Fibroblast of lung (primary cell): ENCODE results near the gene RPS6KB1. TPM values are rescaled to one million over a fixed set of nuclear protein-coding genes. Genes with fewer than 3 reads are reported as not detected.

Experiments
- DNase-seq, 2 donors: peaks; one replicate each; pipeline versions ENCODE4 v3.0.0 to v3.0.0-alpha.2; 2010; ENCODE audit warnings: low read depth in 2 of 2
- H2AFZ ChIP-seq: 2 replicates; pipeline ENCODE4 v1.5.1; 2012; ENCODE audit warnings: low read length, control low read depth, inconsistent platforms
- H3K27ac ChIP-seq: 2 replicates; pipeline ENCODE4 v1.5.1; 2011; ENCODE audit warnings: low read length, control low read depth; ENCODE audit not compliant: insufficient read depth
- H3K27me3 ChIP-seq: 2 replicates; pipeline ENCODE4 v1.5.1; 2011; ENCODE audit warnings: mild to moderate bottlenecking, low read length; ENCODE audit not compliant: control insufficient read depth, insufficient read depth
- H3K36me3 ChIP-seq: 2 replicates; pipeline ENCODE4 v1.5.1; 2011; ENCODE audit warnings: low read length; ENCODE audit not compliant: control insufficient read depth, insufficient read depth
- H3K4me1 ChIP-seq: 2 replicates; pipeline ENCODE4 v1.5.1; 2011; ENCODE audit warnings: low read length; ENCODE audit not compliant: control insufficient read depth, insufficient read depth; ENCODE audit errors: extremely low read depth
- H3K4me2 ChIP-seq: 2 replicates; pipeline ENCODE4 v1.5.1; 2011; ENCODE audit warnings: low read length, control low read depth; ENCODE audit not compliant: insufficient read depth; ENCODE audit errors: extremely low read depth
- H3K4me3 ChIP-seq, 4 experiments: fragments of 200-600 bp in 1 of 4; sonication (generic) in 1 of 4; replicated peaks in 1 of 4; 2 replicates each; pipeline ENCODE4 v1.5.1; 2011 to 2016; ENCODE audit warnings: low read length in 4 of 4, low read depth in 3 of 4, mild to moderate bottlenecking in 3 of 4, control low read depth in 2 of 4, inconsistent platforms in 1 of 4, mixed read lengths in 1 of 4; ENCODE audit not compliant: insufficient read depth in 1 of 4; ENCODE audit errors: control extremely low read depth in 1 of 4
- H3K79me2 ChIP-seq: 2 replicates; pipeline ENCODE4 v1.5.1; 2012; ENCODE audit warnings: mild to moderate bottlenecking, low read length, inconsistent platforms; ENCODE audit not compliant: control insufficient read depth, insufficient read depth
- H3K9ac ChIP-seq: 2 replicates; pipeline ENCODE4 v1.5.1; 2011; ENCODE audit warnings: mild to moderate bottlenecking, low read length, control low read depth; ENCODE audit not compliant: insufficient read depth
- H3K9me3 ChIP-seq: 2 replicates; pipeline ENCODE4 v1.5.1; 2012; ENCODE audit warnings: low read depth, low read length; ENCODE audit not compliant: control insufficient read depth, insufficient read depth
- H4K20me1 ChIP-seq: 2 replicates; pipeline ENCODE4 v1.5.1; 2011; ENCODE audit warnings: low read length; ENCODE audit not compliant: control insufficient read depth, insufficient read depth; ENCODE audit errors: extremely low read depth
- EZH2 ChIP-seq: IDR thresholded peaks from 2 replicates; pipeline ENCODE4 v1.5.1; 2012; ENCODE audit warnings: low read length, control low read depth, mild to moderate bottlenecking; ENCODE audit errors: missing control alignments
- polyA plus RNA-seq, 2 donors: library from polyadenylated mRNA; depleted of rRNA in 1 of 2; stranded (reverse) in 1 of 2; unstranded in 1 of 2; fragments of >200 nt; gene quantifications; 2 replicates each; pipeline ENCODE4 v1.2.1, GENCODE V29; 2011 to 2012; ENCODE audit warnings: missing spikeins in 1 of 2
- total RNA-seq: library from RNA; depleted of rRNA; stranded (reverse); fragments of >200 nt; gene quantifications from 2 replicates; pipeline ENCODE4 v1.2.1, GENCODE V29; 2014
- TF ChIP-seq, protein P1 (sequence below), 2 donors: IDR thresholded peaks in 1 of 2; conservative IDR thresholded peaks in 1 of 2; 1 replicate in 1 of 2; 2 replicates in 1 of 2; pipeline ENCODE4 v1.5.1; 2011 to 2012; ENCODE audit warnings: low read length in 2 of 2, control low read depth in 1 of 2, inconsistent platforms in 1 of 2, low read depth in 1 of 2, mild to moderate bottlenecking in 1 of 2

RPS6KB1 gene
- total and polyA plus RNA-seq, 2 donors (not counting 1 experiment from before 2014, with no cell fraction given), result 16.0 to 21.3 TPM

DNA sequence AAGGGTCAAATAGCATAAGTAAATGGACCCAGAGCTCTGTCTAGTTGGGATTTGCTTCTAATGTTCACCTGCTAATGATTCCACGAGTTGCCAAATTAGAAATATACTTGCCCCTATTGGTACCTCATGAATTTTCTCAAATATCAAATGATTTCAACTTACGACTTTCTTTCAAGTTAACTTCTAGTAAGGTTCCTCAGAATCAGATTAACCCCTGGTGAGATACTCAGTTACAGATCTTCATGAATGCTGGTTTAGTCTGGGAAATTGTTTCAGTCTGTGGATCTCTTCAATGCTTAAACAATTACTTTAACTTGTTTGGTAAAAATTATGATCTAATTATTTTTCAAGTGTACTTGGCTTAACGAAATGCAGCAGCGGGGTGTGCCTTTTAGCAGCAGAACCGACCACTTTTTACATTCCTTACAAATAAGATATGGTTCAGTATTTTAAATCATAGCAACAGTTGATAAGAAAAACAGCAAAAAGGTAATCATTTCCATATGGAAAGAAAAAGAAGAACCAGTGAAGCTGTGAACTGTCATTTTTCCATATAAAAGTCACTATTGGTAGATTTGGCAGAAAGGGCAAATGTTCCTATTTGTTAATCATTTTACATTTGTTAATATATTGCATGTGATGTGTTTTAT, 34.6 kb upstream of the RPS6KB1 start:
- Histone ChIP-seq H3K4me3 (no peak overlapping the region), H3K9me3 (no peaks in the 10 kb centered on the region), H3K36me3 (no peaks in the 10 kb centered on the region), H2AFZ (no peak overlapping the region), H3K4me2 (no peak overlapping the region), H4K20me1 (no peaks in the 10 kb centered on the region), H3K9ac (no peak overlapping the region), H3K27ac (no peak overlapping the region), H3K27me3 (no peaks in the 10 kb centered on the region), H3K79me2 (no peaks in the 10 kb centered on the region), H3K4me1 (no peaks in the 10 kb centered on the region)
- TF ChIP-seq EZH2, result no peak
- TF ChIP-seq, protein P1, sequence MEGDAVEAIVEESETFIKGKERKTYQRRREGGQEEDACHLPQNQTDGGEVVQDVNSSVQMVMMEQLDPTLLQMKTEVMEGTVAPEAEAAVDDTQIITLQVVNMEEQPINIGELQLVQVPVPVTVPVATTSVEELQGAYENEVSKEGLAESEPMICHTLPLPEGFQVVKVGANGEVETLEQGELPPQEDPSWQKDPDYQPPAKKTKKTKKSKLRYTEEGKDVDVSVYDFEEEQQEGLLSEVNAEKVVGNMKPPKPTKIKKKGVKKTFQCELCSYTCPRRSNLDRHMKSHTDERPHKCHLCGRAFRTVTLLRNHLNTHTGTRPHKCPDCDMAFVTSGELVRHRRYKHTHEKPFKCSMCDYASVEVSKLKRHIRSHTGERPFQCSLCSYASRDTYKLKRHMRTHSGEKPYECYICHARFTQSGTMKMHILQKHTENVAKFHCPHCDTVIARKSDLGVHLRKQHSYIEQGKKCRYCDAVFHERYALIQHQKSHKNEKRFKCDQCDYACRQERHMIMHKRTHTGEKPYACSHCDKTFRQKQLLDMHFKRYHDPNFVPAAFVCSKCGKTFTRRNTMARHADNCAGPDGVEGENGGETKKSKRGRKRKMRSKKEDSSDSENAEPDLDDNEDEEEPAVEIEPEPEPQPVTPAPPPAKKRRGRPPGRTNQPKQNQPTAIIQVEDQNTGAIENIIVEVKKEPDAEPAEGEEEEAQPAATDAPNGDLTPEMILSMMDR (conservative IDR thresholded peaks at IDR 0.05 in 1 of 2, IDR thresholded peaks at IDR 0.05 in 1 of 2; ENCODE audit: low read depth in 1 of 2, low read length in 2 of 2), result no peak
- no peak for DNase-seq

DNA sequence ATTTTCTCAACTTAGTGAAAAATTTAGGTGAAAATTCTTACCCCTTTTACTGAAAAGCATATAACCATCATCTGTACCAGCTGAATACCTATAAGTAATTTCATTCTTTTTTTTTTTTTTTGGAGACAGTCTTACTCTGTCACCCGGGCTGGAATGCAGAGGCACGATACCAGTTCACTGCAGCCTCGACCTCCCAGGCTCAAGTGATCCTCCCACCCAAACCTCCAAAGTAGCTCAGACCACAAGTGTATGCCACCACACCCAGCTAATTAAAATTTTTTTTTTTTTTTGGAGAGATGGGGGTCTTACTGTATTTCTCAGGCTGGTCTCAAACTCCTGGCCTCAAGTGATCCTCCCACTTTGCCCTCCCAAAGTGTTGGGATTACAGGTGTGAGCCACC, 34.0 kb upstream of the RPS6KB1 start:
- Histone ChIP-seq H3K4me3 (no peak overlapping the region), H3K27ac (no peak overlapping the region), H3K79me2 (no peaks in the 10 kb centered on the region), H2AFZ (no peak overlapping the region), H3K36me3 (no peaks in the 10 kb centered on the region), H3K27me3 (no peaks in the 10 kb centered on the region), H3K9ac (no peak overlapping the region), H3K4me1 (no peaks in the 10 kb centered on the region), H4K20me1 (no peaks in the 10 kb centered on the region), H3K4me2 (no peak overlapping the region), H3K9me3 (no peaks in the 10 kb centered on the region)
- TF ChIP-seq, protein P1 (conservative IDR thresholded peaks at IDR 0.05 in 1 of 2, IDR thresholded peaks at IDR 0.05 in 1 of 2; ENCODE audit: low read depth in 1 of 2, low read length in 2 of 2), result no peak
- TF ChIP-seq EZH2, result no peak
- DNase-seq, result no peak

DNA sequence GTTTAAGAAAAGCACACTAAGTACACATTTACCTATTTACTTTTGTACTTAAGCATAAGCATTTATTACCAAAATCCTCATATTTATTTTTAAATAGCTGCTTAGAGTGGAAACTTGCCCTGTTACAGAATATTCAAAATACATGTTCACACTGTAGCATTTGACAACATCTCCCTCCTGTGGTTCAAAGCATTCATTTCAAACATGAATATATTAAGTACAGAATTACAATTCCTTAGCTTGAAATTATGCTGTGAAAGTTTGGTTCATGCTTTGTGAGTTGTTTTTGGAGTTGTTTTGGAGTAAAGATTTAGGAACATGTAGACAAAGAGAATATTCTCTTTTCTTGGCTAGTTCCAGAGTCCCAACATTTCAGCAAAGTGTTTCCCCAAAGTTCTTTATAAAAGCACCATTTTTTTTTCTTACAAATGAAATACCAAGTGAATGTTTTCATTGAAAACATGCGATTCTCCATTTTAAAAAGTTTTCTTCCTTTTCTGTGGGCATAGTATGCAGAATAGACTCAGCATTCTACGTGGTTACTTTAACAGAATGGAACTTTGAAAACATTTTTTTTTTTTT, 33.4 kb upstream of the RPS6KB1 start:
- peak; percentile 54 to 86 for DNase-seq

More for the DNA sequence above, 33.4 kb upstream of the RPS6KB1 start:
- Histone ChIP-seq H3K79me2 (no peaks in the 10 kb centered on the region), H3K4me2 (no peak overlapping the region), H3K4me1 (no peaks in the 10 kb centered on the region), H3K9ac (no peak overlapping the region), H3K9me3 (no peaks in the 10 kb centered on the region), H3K27ac (no peak overlapping the region), H3K36me3 (no peaks in the 10 kb centered on the region), H2AFZ (no peak overlapping the region), H3K27me3 (no peaks in the 10 kb centered on the region), H4K20me1 (no peaks in the 10 kb centered on the region), H3K4me3 (no peak overlapping the region)
- TF ChIP-seq EZH2, result no peak
- TF ChIP-seq, protein P1 (conservative IDR thresholded peaks at IDR 0.05 in 1 of 2, IDR thresholded peaks at IDR 0.05 in 1 of 2; ENCODE audit: low read depth in 1 of 2, low read length in 2 of 2), result peak; percentile 41 to 59
